Thoracic aorta (tissue), 2 donors: ENCODE data around the gene ZNF813. TPM values are rescaled to one million over a fixed set of nuclear protein-coding genes. Genes with fewer than 3 reads are reported as not detected.
"Not testable (repeated sequence)": the region's sequence is repeated elsewhere in the genome, so short reads cannot be mapped to it uniquely, and the experiment has no call there.

Experiments
- ATAC-seq: fragments of 150-250 bp; one replicate; pipeline ENCODE4 v1.8.0; 2017; ENCODE audit warnings: low read depth; ENCODE audit not compliant: insufficient number of reproducible peaks, low FRiP score
- DNase-seq: peaks from one replicate; pipeline ENCODE4 v3.0.0-alpha.2; 2020; ENCODE audit warnings: low spot score
- H3K27ac ChIP-seq, 2 donors: fragments of 200-600 bp; sonication (generic); 1 replicate in 1 of 2; 2 replicates in 1 of 2; pipeline ENCODE4 v1.5.1; 2016; ENCODE audit warnings: mild to moderate bottlenecking in 2 of 2, moderate library complexity in 2 of 2
- H3K27me3 ChIP-seq: fragments of 200-600 bp; sonication (generic); replicated peaks from 2 replicates; pipeline ENCODE4 v1.6.0; 2016; ENCODE audit warnings: mild to moderate bottlenecking; ENCODE audit not compliant: insufficient read depth
- H3K36me3 ChIP-seq: fragments of 200-600 bp; sonication (generic); one replicate; pipeline ENCODE4 v1.5.1; 2016
- H3K4me1 ChIP-seq, 2 donors: fragments of 200-600 bp; sonication (generic); 1 replicate in 1 of 2; 2 replicates in 1 of 2; pipeline versions ENCODE4 v1.5.1 to v1.6.0; 2016; ENCODE audit warnings: low read depth in 2 of 2, mild to moderate bottlenecking in 1 of 2; ENCODE audit not compliant: control insufficient read depth in 1 of 2
- H3K4me3 ChIP-seq: fragments of 200-600 bp; sonication (generic); 2 replicates; pipeline ENCODE4 v1.5.1; 2016; ENCODE audit warnings: mild to moderate bottlenecking
- H3K9me3 ChIP-seq: fragments of 200-600 bp; sonication (generic); 2 replicates; pipeline ENCODE4 v1.5.1; 2016
- CTCF ChIP-seq: fragments of 200-600 bp; sonication (generic); IDR thresholded peaks from one replicate; pipeline ENCODE4 v1.5.1; 2019; ENCODE audit warnings: antibody characterized with exemption
- total RNA-seq, 2 donors: library from RNA; depleted of rRNA; stranded (reverse); fragments of >200 nt; gene quantifications; one replicate each; pipeline versions ENCODE4 v1.1.0 to v1.2.3, GENCODE V29; 2016

Gene ZNF813
- total RNA-seq, 2 donors from 2014 or later = 0.81 to 3.0 TPM

GRCh38 chr19:53461866-53462265, 5.7 kb upstream of the ZNF813 start:
- Histone ChIP-seq H3K4me1 (peaks cover 3 to 5% of the 10 kb centered on the region in 2 donors), H3K36me3 (no peaks in the 10 kb centered on the region), H3K9me3 (peaks cover 28% of the 10 kb centered on the region), H3K27ac (no peak overlapping the region), H3K27me3 (no peaks in the 10 kb centered on the region), H3K4me3 (no peak overlapping the region)
- TF ChIP-seq CTCF = no peak
- ATAC-seq = no peak
- DNase-seq = no peak

- no peak for DNase-seq
- no peak overlapping the region for H3K27ac ChIP-seq
These were observed 4.7 kb upstream of the ZNF813 start for GRCh38 chr19:53462861-53463260.

GRCh38 chr19:53463263-53463662, 4.3 kb upstream of the ZNF813 start:
- Histone ChIP-seq H3K27me3 (no peaks in the 10 kb centered on the region), H3K4me3 (peak overlapping the region; percentile 19), H3K27ac (no peak overlapping the region), H3K4me1 (peaks cover 5 to 10% of the 10 kb centered on the region in 2 donors), H3K9me3 (peaks cover 16% of the 10 kb centered on the region), H3K36me3 (no peaks in the 10 kb centered on the region)
- DNase-seq (no peak), ATAC-seq (no peak)
- no peak for TF ChIP-seq CTCF

More at GRCh38 chr19:53462861-53463260, 4.7 kb upstream of the ZNF813 start:
- no peak for TF ChIP-seq CTCF
- Histone ChIP-seq H3K27me3 (no peaks in the 10 kb centered on the region), H3K4me3 (peak overlapping the region; percentile 19), H3K9me3 (peaks cover 18% of the 10 kb centered on the region), H3K4me1 (peaks cover 5 to 8% of the 10 kb centered on the region in 2 donors), H3K36me3 (no peaks in the 10 kb centered on the region)
- no peak for ATAC-seq

- Histone ChIP-seq H3K36me3 (no peaks in the 10 kb centered on the region), H3K4me3 (peak overlapping the region; percentile 94), H3K27me3 (no peaks in the 10 kb centered on the region), H3K27ac (no peak overlapping the region), H3K9me3 (no peaks in the 10 kb centered on the region), H3K4me1 (peaks cover 5 to 12% of the 10 kb centered on the region in 2 donors)
- ATAC-seq (no peak), DNase-seq (no peak)
- TF ChIP-seq CTCF = no peak
These were observed 628 bp upstream of the ZNF813 start for GRCh38 chr19:53466726-53467484.

- not testable (repeated sequence) for H3K36me3 ChIP-seq, H3K9me3 ChIP-seq, DNase-seq, H3K27me3 ChIP-seq, ATAC-seq, H3K27ac ChIP-seq
- Histone ChIP-seq H3K4me1 (peaks cover 5 to 12% of the 10 kb centered on the region in 2 donors), H3K4me3 (peak overlapping the region; percentile 94)
These were observed 1.1 kb downstream of the ZNF813 start for GRCh38 chr19:53468628-53469027.
